Measurements from ENCODE around the gene CUX1.
"Not testable (repeated sequence)": the region's sequence is repeated elsewhere in the genome, so short reads cannot be mapped to it uniquely, and the experiment has no call there.

Gene CUX1

GRCh38 chr7:101826081-101826835 is 8.8 kb downstream of the CUX1 start:
- DNase-seq (ENCODE audit: low read depth): no peak

GRCh38 chr7:101828301-101829020 is 11.0 kb downstream of the CUX1 start:
- DNase-seq (ENCODE audit: low read depth): no peak

GRCh38 chr7:101829374-101829773 is 11.9 kb downstream of the CUX1 start:
- no peak for DNase-seq (ENCODE audit: low read depth)

GRCh38 chr7:101829821-101830220 is 12.4 kb downstream of the CUX1 start:
- no peak for DNase-seq (ENCODE audit: low read depth)

GRCh38 chr7:101831396-101831795 is 14.0 kb downstream of the CUX1 start:
- DNase-seq (ENCODE audit: low read depth): not testable (repeated sequence)

GRCh38 chr7:101832205-101832631 is 14.8 kb downstream of the CUX1 start:
- no peak for DNase-seq (ENCODE audit: low read depth)

GRCh38 chr7:101832685-101833375 is 15.4 kb downstream of the CUX1 start:
- DNase-seq (ENCODE audit: low read depth): no peak

- DNase-seq (ENCODE audit: low read depth): no peak
These were observed 16.4 kb downstream of the CUX1 start for GRCh38 chr7:101833799-101834198.

GRCh38 chr7:101835136-101835535 is 17.7 kb downstream of the CUX1 start:
- DNase-seq (ENCODE audit: low read depth): no peak

GRCh38 chr7:101837433-101837832 is 20.0 kb downstream of the CUX1 start:
- DNase-seq (ENCODE audit: low read depth): not testable (repeated sequence)

GRCh38 chr7:101838837-101839483 is 21.5 kb downstream of the CUX1 start:
- no peak for DNase-seq (ENCODE audit: low read depth)

GRCh38 chr7:101841328-101841727 is 23.9 kb downstream of the CUX1 start:
- no peak for DNase-seq (ENCODE audit: low read depth)

GRCh38 chr7:101843293-101844271 is 26.2 kb downstream of the CUX1 start:
- DNase-seq (ENCODE audit: low read depth): no peak

- no peak for DNase-seq (ENCODE audit: low read depth)
These were observed 28.5 kb downstream of the CUX1 start for GRCh38 chr7:101845974-101846373.

GRCh38 chr7:101846800-101847538 is 29.5 kb downstream of the CUX1 start:
- DNase-seq (ENCODE audit: low read depth): no peak

GRCh38 chr7:101848208-101848951 is 31.0 kb downstream of the CUX1 start:
- no peak for DNase-seq (ENCODE audit: low read depth)

GRCh38 chr7:101849314-101849713 is 31.9 kb downstream of the CUX1 start:
- not testable (repeated sequence) for DNase-seq (ENCODE audit: low read depth)

GRCh38 chr7:101852364-101852763 is 34.9 kb downstream of the CUX1 start:
- not testable (repeated sequence) for DNase-seq (ENCODE audit: low read depth)

- no peak for DNase-seq (ENCODE audit: low read depth)
These were observed 36.3 kb downstream of the CUX1 start for GRCh38 chr7:101853684-101854083.
